HepG2 (cell line): ENCODE results near the gene MAP2K3. TPM values are rescaled to one million over a fixed set of nuclear protein-coding genes. Genes with fewer than 3 reads are reported as not detected.
A peak's percentile ranks its signal among the peaks of the same experiment; 100 is the strongest.

Experiments used
- ARNT2 ChIP-seq: sonication (generic); formaldehyde crosslinking; IDR thresholded peaks from 2 replicates; pipeline ENCODE4 v1.8.0; 2022; ENCODE audit warnings: mild to moderate bottlenecking, low read depth, missing genetic modification reagents, moderate library complexity
- CBFB ChIP-seq: sonication (generic); formaldehyde crosslinking; IDR thresholded peaks from 2 replicates; pipeline ENCODE4 v1.4.0; 2020; ENCODE audit warnings: missing genetic modification reagents
- GTF3A ChIP-seq: sonication (generic); formaldehyde crosslinking; conservative IDR thresholded peaks from 2 replicates; pipeline ENCODE4 v1.4.0; 2020; ENCODE audit warnings: mild to moderate bottlenecking, missing genetic modification reagents
- HIVEP1 ChIP-seq: sonication (generic); formaldehyde crosslinking; IDR thresholded peaks from 2 replicates; pipeline ENCODE4 v1.4.0; 2020; ENCODE audit warnings: mild to moderate bottlenecking, missing genetic modification reagents
- HNRNPK ChIP-seq: fragments of 200-400 bp; formaldehyde crosslinking; IDR thresholded peaks from 2 replicates; pipeline ENCODE4 v1.6.1; 2018; ENCODE audit warnings: low read length, low read depth, moderate library complexity, mild to moderate bottlenecking; ENCODE audit not compliant: poor library complexity, severe bottlenecking
- KLF6 ChIP-seq: IDR thresholded peaks from 2 replicates; pipeline ENCODE4 v1.8.0; 2016; ENCODE audit warnings: missing biosample characterization, missing genetic modification reagents
- MIER2 ChIP-seq: IDR thresholded peaks from 2 replicates; pipeline ENCODE4 v1.6.1; 2016; ENCODE audit warnings: missing biosample characterization, missing genetic modification reagents
- NFATC3 ChIP-seq: sonication (generic); formaldehyde crosslinking; IDR thresholded peaks from 2 replicates; pipeline ENCODE4 v1.5.1; 2020; ENCODE audit warnings: mild to moderate bottlenecking, missing genetic modification reagents
- REL ChIP-seq: sonication (generic); formaldehyde crosslinking; conservative IDR thresholded peaks from 2 replicates; pipeline ENCODE4 v1.8.0; 2022; ENCODE audit warnings: mild to moderate bottlenecking, missing genetic modification reagents, moderate library complexity
- RORA ChIP-seq: sonication (generic); formaldehyde crosslinking; IDR thresholded peaks from 2 replicates; pipeline ENCODE4 v1.5.0; 2020; ENCODE audit warnings: mild to moderate bottlenecking, missing genetic modification reagents, moderate library complexity
- SKI ChIP-seq: fragments of 450-650 bp; IDR thresholded peaks from one replicate; pipeline ENCODE4 v1.6.1; 2018; ENCODE audit warnings: mild to moderate bottlenecking; ENCODE audit not compliant: partially characterized antibody
- SP140L ChIP-seq: sonication (generic); formaldehyde crosslinking; IDR thresholded peaks from 2 replicates; pipeline ENCODE4 v1.4.0; 2020; ENCODE audit warnings: missing genetic modification reagents, borderline replicate concordance
- YY1 ChIP-seq: IDR thresholded peaks from 2 replicates; pipeline ENCODE4 v1.6.1; 2011; ENCODE audit warnings: low read length, low read depth, moderate library complexity, mild to moderate bottlenecking; ENCODE audit not compliant: insufficient read depth, insufficient replicate concordance
- ZNF430 ChIP-seq: sonication (generic); formaldehyde crosslinking; IDR thresholded peaks from 2 replicates; pipeline ENCODE4 v1.9.0; 2021; ENCODE audit warnings: mild to moderate bottlenecking, missing genetic modification reagents
- ZNF446 ChIP-seq: sonication (generic); formaldehyde crosslinking; IDR thresholded peaks from 2 replicates; pipeline ENCODE4 v1.5.0; 2020; ENCODE audit warnings: mild to moderate bottlenecking, missing genetic modification reagents
- ZNF484 ChIP-seq: sonication (generic); formaldehyde crosslinking; IDR thresholded peaks from 2 replicates; pipeline ENCODE4 v1.5.1; 2020; ENCODE audit warnings: mild to moderate bottlenecking, low read depth, missing genetic modification reagents, borderline replicate concordance
- ZNF564 ChIP-seq: sonication (generic); formaldehyde crosslinking; IDR thresholded peaks from 2 replicates; pipeline ENCODE4 v1.8.1; 2023; ENCODE audit warnings: mild to moderate bottlenecking, missing genetic modification reagents
- ZNF570 ChIP-seq: sonication (generic); formaldehyde crosslinking; IDR thresholded peaks from 2 replicates; pipeline ENCODE4 v1.4.0; 2020; ENCODE audit warnings: mild to moderate bottlenecking, missing genetic modification reagents, borderline replicate concordance
- ZSCAN30 ChIP-seq: sonication (generic); formaldehyde crosslinking; IDR thresholded peaks from 2 replicates; pipeline ENCODE4 v1.5.0; 2020; ENCODE audit warnings: mild to moderate bottlenecking, missing genetic modification reagents
- polyA plus RNA-seq, 8 experiments: library from polyadenylated mRNA; depleted of rRNA in 3 of 8; stranded (reverse) in 7 of 8; unstranded in 1 of 8; fragments of >200 nt; fragmentation: Illumina TruSeq in 4 of 8; extraction: Trizol in 4 of 8; gene quantifications; 2 replicates each; pipeline versions ENCODE4 v1.2.1 to v1.2.3, GENCODE V29; 2011 to 2016; ENCODE audit warnings: low read depth in 4 of 8, missing spikeins in 1 of 8, mixed read lengths in 1 of 8; ENCODE audit not compliant: insufficient read depth in 1 of 8
- total RNA-seq, 5 experiments: library from RNA; depleted of rRNA; stranded (reverse); fragments of >200 nt; fragmentation: Illumina TruSeq; extraction: Trizol; gene quantifications; 2 replicates each; pipeline ENCODE4 v1.2.3, GENCODE V29; 2016; ENCODE audit warnings: low read depth in 1 of 5
- TF ChIP-seq, protein P1 (sequence below), 2 experiments: sonication (generic) in 1 of 2; formaldehyde crosslinking in 1 of 2; IDR thresholded peaks; 2 replicates each; pipeline versions ENCODE4 v1.5.1 to v1.6.1; 2011 to 2020; ENCODE audit warnings: borderline replicate concordance in 1 of 2, low read depth in 1 of 2, low read length in 1 of 2, mild to moderate bottlenecking in 1 of 2, missing genetic modification reagents in 1 of 2, moderate library complexity in 1 of 2
- TF ChIP-seq, protein P2 (sequence below): sonication (generic); formaldehyde crosslinking; IDR thresholded peaks from 2 replicates; pipeline ENCODE4 v1.4.0; 2020; ENCODE audit warnings: missing genetic modification reagents, mild to moderate bottlenecking, borderline replicate concordance
- TF ChIP-seq, protein P3 (sequence below): sonication (generic); formaldehyde crosslinking; IDR thresholded peaks from 2 replicates; pipeline ENCODE4 v1.4.0; 2020; ENCODE audit warnings: missing genetic modification reagents

MAP2K3 gene
- total and polyA plus RNA-seq, 2 of the 13 experiments (the other 11 are each of a cell fraction or from before 2014, with no cell fraction given), result 20.5 to 27.4 TPM

- no peak for TF ChIP-seq MIER2
- peak; percentile 31; the same call in 1 of the 2 replicates for TF ChIP-seq CBFB (CRISPR knock-in tag)
- TF ChIP-seq, protein P1, sequence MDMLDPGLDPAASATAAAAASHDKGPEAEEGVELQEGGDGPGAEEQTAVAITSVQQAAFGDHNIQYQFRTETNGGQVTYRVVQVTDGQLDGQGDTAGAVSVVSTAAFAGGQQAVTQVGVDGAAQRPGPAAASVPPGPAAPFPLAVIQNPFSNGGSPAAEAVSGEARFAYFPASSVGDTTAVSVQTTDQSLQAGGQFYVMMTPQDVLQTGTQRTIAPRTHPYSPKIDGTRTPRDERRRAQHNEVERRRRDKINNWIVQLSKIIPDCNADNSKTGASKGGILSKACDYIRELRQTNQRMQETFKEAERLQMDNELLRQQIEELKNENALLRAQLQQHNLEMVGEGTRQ (IDR thresholded peaks at IDR 0.05; ENCODE audit: low read depth, low read length), result no peak
- TF ChIP-seq, protein P1 (CRISPR knock-in tag; IDR thresholded peaks at IDR 0.05; ENCODE audit: borderline replicate concordance), result no peak
- TF ChIP-seq ZNF564 (CRISPR knock-in tag), result no peak
- peak; percentile 49 for TF ChIP-seq SKI
- TF ChIP-seq ZNF484 (CRISPR knock-in tag), result no peak
- TF ChIP-seq, protein P2, sequence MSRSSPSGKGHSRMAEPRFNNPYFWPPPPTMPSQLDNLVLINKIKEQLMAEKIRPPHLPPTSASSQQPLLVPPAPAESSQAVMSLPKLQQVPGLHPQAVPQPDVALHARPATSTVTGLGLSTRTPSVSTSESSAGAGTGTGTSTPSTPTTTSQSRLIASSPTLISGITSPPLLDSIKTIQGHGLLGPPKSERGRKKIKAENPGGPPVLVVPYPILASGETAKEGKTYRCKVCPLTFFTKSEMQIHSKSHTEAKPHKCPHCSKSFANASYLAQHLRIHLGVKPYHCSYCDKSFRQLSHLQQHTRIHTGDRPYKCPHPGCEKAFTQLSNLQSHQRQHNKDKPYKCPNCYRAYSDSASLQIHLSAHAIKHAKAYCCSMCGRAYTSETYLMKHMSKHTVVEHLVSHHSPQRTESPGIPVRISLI (CRISPR knock-in tag), result no peak
- no peak for TF ChIP-seq RORA (CRISPR knock-in tag)
- TF ChIP-seq KLF6 (CRISPR knock-in tag), result no peak
- TF ChIP-seq ZNF430 (CRISPR knock-in tag), result peak; percentile 58; the same call in 1 of the 2 replicates
- TF ChIP-seq HNRNPK, result no peak
- no peak for TF ChIP-seq ZNF446 (CRISPR knock-in tag)
- no peak for TF ChIP-seq ZNF570 (CRISPR knock-in tag)
- TF ChIP-seq NFATC3 (CRISPR knock-in tag), result no peak
- no peak for TF ChIP-seq GTF3A (CRISPR knock-in tag)
- TF ChIP-seq YY1, result no peak
- no peak for TF ChIP-seq SP140L (CRISPR knock-in tag)
- no peak for TF ChIP-seq REL (CRISPR knock-in tag)
- TF ChIP-seq, protein P3, sequence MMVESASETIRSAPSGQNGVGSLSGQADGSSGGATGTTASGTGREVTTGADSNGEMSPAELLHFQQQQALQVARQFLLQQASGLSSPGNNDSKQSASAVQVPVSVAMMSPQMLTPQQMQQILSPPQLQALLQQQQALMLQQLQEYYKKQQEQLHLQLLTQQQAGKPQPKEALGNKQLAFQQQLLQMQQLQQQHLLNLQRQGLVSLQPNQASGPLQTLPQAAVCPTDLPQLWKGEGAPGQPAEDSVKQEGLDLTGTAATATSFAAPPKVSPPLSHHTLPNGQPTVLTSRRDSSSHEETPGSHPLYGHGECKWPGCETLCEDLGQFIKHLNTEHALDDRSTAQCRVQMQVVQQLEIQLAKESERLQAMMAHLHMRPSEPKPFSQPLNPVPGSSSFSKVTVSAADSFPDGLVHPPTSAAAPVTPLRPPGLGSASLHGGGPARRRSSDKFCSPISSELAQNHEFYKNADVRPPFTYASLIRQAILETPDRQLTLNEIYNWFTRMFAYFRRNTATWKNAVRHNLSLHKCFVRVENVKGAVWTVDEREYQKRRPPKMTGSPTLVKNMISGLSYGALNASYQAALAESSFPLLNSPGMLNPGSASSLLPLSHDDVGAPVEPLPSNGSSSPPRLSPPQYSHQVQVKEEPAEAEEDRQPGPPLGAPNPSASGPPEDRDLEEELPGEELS (CRISPR knock-in tag), result no peak
- TF ChIP-seq HIVEP1, result peak; percentile 100
- TF ChIP-seq ARNT2 (CRISPR knock-in tag), result 0 out of 2 replicates have a peak, but pooled peaks have one; percentile 48
- TF ChIP-seq ZSCAN30, result no peak
Measured at GRCh38 chr17:21287703-21288449, 3.4 kb downstream of the MAP2K3 start (continued).
